ENCODE data around the gene BPTF.
A peak's percentile ranks its signal among the peaks of the same experiment; 100 is the strongest.
"Not testable (repeated sequence)": the region's sequence is repeated elsewhere in the genome, so short reads cannot be mapped to it uniquely, and the experiment has no call there.

Gene BPTF

DNA sequence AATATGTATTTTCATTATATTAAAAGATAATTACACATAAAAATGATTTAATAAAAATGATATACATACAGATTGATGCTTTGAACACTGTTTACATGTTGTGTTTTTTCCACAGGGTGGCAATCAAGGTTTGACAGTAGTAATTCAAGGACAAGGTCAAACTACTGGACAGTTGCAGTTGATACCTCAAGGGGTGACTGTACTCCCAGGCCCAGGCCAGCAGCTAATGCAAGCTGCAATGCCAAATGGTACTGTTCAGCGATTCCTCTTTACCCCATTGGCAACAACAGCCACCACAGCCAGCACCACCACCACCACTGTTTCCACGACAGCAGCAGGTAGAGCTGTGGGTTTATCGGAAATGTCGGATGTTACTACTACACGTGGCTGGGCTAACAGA is 118.7 kb downstream of the BPTF start:
- TF ChIP-seq ZFX (IDR thresholded peaks at IDR 0.05), result no peak
- TF ChIP-seq, protein P1, sequence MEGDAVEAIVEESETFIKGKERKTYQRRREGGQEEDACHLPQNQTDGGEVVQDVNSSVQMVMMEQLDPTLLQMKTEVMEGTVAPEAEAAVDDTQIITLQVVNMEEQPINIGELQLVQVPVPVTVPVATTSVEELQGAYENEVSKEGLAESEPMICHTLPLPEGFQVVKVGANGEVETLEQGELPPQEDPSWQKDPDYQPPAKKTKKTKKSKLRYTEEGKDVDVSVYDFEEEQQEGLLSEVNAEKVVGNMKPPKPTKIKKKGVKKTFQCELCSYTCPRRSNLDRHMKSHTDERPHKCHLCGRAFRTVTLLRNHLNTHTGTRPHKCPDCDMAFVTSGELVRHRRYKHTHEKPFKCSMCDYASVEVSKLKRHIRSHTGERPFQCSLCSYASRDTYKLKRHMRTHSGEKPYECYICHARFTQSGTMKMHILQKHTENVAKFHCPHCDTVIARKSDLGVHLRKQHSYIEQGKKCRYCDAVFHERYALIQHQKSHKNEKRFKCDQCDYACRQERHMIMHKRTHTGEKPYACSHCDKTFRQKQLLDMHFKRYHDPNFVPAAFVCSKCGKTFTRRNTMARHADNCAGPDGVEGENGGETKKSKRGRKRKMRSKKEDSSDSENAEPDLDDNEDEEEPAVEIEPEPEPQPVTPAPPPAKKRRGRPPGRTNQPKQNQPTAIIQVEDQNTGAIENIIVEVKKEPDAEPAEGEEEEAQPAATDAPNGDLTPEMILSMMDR (conservative IDR thresholded peaks at IDR 0.05), result no peak
- H3K27ac ChIP-seq, result no peak overlapping the region

DNA sequence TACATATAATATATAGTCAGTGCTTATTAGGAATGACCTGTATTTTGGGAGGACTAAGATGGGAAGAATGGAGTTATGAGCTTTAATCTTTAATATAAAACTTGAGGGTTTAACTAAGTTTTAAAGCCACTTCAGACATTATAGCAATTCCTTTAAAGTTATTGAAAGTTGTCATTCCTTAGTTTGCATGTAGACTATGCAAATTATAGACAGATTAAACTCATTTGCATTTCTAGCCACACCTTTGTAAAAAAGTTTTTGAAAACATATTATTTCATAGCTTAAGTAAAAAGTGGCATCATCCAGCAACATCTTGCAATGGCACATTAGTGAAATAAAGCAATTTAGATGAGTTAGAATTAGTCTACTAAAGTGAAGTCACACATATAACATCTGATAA is 121.2 kb downstream of the BPTF start:
- no peak overlapping the region for H3K27ac ChIP-seq
- TF ChIP-seq, protein P1 (conservative IDR thresholded peaks at IDR 0.05), result no peak
- TF ChIP-seq ZFX (IDR thresholded peaks at IDR 0.05), result no peak

DNA sequence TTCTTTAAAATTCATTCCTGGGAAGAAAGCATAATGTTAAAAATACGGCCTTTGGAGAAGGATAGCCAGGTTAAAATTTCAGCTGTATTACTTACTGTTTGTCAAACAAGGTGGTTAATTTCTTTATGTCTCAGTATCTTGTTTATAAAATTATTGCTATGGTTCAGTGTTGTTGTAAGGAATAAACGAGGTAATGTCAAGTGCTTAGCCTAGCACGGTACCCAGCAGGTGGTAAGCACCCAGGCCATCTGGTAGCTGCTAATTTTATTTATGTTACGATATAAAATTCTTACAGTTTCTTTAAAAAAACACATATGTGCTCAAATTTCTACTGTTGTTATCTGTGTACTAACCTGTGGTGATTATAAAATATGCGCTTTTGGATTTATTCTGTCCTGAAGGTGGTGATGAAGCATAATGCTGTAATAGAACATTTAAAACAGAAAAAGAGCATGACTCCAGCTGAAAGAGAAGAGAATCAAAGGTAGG is 122.1 kb downstream of the BPTF start:
- TF ChIP-seq ZFX (IDR thresholded peaks at IDR 0.05), result no peak
- TF ChIP-seq, protein P1 (conservative IDR thresholded peaks at IDR 0.05), result no peak
- H3K27ac ChIP-seq, result no peak overlapping the region

DNA sequence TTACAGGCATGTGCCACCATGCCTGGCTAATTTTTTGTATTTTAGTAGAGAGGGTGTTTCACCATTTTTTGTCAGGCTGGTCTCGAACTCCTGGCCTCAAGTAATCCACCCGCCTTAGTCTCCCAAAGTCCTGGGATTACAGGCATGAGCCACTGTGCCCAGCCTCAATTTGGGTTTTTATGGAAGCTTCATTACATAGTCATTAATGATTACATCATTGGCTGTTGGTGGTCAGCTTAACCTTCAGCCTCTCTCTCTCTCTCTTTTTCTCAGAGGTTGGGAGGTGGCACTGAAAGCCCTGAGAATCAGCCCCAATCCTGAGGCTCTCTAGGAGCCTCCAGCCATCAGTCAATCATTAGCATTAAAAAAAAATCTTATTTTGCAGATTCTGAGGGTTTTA is 125.6 kb downstream of the BPTF start:
- H3K27ac ChIP-seq, result no peak overlapping the region
- TF ChIP-seq, protein P1 (conservative IDR thresholded peaks at IDR 0.05), result no peak
- no peak for TF ChIP-seq ZFX (IDR thresholded peaks at IDR 0.05)

DNA sequence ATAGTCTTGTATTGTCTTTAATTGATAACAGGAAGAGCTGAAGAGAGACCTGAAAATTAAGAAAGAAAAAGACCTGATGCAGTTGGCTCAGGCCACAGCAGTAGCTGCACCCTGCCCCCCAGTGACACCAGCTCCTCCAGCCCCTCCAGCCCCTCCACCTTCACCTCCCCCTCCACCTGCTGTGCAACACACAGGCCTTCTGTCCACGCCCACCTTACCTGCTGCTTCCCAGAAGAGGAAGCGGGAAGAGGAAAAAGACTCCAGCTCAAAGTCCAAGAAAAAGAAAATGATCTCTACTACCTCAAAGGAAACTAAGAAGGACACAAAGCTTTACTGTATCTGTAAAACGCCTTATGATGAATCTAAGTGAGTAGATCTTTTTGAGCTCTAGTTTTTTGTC is 134.2 kb downstream of the BPTF start:
- TF ChIP-seq ZFX (IDR thresholded peaks at IDR 0.05), result no peak
- TF ChIP-seq, protein P1 (conservative IDR thresholded peaks at IDR 0.05), result no peak
- no peak overlapping the region for H3K27ac ChIP-seq

DNA sequence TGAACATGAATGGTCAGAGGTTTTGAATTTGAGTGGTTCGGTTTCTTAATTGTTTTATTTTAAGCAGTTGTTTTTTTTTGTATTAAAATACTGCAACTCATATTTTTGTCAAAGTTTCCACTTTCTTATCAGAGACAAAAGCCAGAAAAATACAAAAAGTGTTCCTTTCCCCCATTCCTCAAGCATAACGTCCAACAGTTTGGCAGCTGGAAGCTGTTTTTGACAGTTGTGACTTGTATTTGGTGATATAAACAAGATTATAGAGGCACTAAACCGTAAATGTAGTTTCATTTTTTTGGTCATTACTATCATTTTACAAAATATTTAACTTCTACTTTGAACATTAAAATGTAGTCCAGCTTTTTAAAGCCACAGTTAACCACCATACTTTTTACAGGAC is 135.0 kb downstream of the BPTF start:
- not testable (repeated sequence) for H3K27ac ChIP-seq

DNA sequence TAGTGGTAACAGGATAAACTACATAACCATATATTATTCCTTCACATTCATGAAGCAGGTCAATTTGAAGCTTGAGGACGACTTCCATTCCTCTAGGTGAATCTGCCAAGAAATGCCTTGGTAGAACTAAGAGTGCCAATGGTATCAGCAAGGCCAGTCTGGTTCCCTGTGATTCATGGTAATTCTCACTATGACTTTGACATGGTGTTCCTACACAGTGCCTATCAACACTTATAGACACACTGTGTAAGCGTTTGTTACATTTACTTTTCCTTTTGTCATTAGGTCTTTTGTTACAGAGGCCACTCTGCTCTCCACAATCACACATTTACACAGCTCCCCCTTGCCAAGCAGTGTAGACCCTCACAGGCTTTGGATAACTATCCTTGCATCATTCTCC is 136.9 kb downstream of the BPTF start:
- H3K27ac ChIP-seq, result not testable (repeated sequence)

DNA sequence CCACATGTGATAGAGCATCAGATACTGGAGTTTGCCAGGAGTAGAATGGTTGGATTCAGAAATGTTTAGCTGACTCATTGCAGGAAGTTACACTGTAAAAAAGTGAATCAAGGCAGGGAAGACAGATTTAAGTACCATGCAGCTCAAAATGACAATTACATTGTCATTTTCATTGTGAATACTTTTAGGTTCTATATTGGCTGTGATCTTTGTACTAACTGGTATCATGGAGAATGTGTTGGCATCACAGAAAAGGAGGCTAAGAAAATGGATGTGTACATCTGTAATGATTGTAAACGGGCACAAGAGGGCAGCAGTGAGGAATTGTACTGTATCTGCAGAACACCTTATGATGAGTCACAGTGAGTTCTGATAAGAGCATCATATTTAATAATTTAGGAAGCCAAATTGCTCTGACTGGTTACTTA is 137.9 kb downstream of the BPTF start:
- not testable (repeated sequence) for H3K27ac ChIP-seq
- TF ChIP-seq, protein P1 (conservative IDR thresholded peaks at IDR 0.05), result peak; percentile 76

DNA sequence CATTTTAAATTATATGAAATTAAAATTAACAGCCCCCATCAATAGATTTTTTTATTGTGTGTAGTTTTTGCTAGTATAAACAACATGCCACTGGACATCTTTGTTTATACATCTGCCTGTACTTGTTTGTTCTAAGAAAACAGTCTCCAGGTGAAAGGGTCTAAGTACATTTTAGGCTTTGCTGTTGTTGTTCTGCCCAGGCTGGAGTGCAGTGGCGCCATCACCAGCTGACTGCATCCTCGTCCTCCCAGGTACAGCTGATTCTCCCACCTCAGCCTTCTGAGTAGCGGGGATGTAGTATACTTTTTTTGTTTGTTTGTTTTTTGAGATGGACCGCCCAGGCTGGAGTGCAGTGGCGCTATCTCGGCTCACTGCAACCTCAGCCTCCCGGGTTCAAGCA is 145.5 kb downstream of the BPTF start:
- TF ChIP-seq, protein P1 (conservative IDR thresholded peaks at IDR 0.05), result no peak
- TF ChIP-seq ZFX (IDR thresholded peaks at IDR 0.05), result no peak

More for the DNA sequence above, 145.5 kb downstream of the BPTF start:
- H3K27ac ChIP-seq, result no peak overlapping the region

Measured in C4-2B (cell line).